DMS153 treated with DMSO at 0.1 percent for 48 hours (cell line): ENCODE measurements around the gene PSMD5.
"Not testable (repeated sequence)": the region's sequence is repeated elsewhere in the genome, so short reads cannot be mapped to it uniquely, and the experiment has no call there.

ENCODE experiments used
- DNase-seq: peaks from one replicate; lab custom pipeline; 2025; ENCODE audit not compliant: unreplicated experiment; lab: John Stamatoyannopoulos, UW

Gene PSMD5

GRCh38 chr9:120815075-120815474 is 27.6 kb downstream of the PSMD5 start:
- DNase-seq: no peak

GRCh38 chr9:120808931-120809330 is 33.8 kb downstream of the PSMD5 start:
- no peak for DNase-seq

GRCh38 chr9:120807607-120808379 is 34.9 kb downstream of the PSMD5 start:
- no peak for DNase-seq

GRCh38 chr9:120804784-120805363 is 37.8 kb downstream of the PSMD5 start:
- not testable (repeated sequence) for DNase-seq

- DNase-seq: no peak
Measured at GRCh38 chr9:120801441-120801840, 41.3 kb downstream of the PSMD5 start.

- DNase-seq: peak; percentile 72
Measured at GRCh38 chr9:120792898-120793765, 49.6 kb downstream of the PSMD5 start, which contains the start of gene FBXW2. Gene FBXW2, minus strand, starts transcription at chr9:120793416. Its CDS starts 5,158 bp downstream, at chr9:120788258.

- DNase-seq: no peak
Measured at GRCh38 chr9:120791161-120791560, 51.6 kb downstream of the PSMD5 start.

- DNase-seq: no peak
Measured at GRCh38 chr9:120787933-120788332, 54.8 kb downstream of the PSMD5 start.

GRCh38 chr9:120783602-120784047 is 59.1 kb downstream of the PSMD5 start:
- no peak for DNase-seq

GRCh38 chr9:120781236-120781635 is 61.5 kb downstream of the PSMD5 start:
- DNase-seq: no peak

- no peak for DNase-seq
Measured at GRCh38 chr9:120780367-120780766, 62.4 kb downstream of the PSMD5 start.

GRCh38 chr9:120779227-120779626 is 63.5 kb downstream of the PSMD5 start:
- no peak for DNase-seq

GRCh38 chr9:120778758-120779157 is 64.0 kb downstream of the PSMD5 start:
- no peak for DNase-seq

GRCh38 chr9:120777229-120777628 is 65.5 kb downstream of the PSMD5 start:
- DNase-seq: no peak

GRCh38 chr9:120776788-120777187 is 65.9 kb downstream of the PSMD5 start:
- no peak for DNase-seq

GRCh38 chr9:120775859-120776258 is 66.9 kb downstream of the PSMD5 start:
- DNase-seq: no peak

- DNase-seq: no peak
Measured at GRCh38 chr9:120774719-120775118, 68.0 kb downstream of the PSMD5 start.

- no peak for DNase-seq
Measured at GRCh38 chr9:120773256-120773655, 69.5 kb downstream of the PSMD5 start.

- no peak for DNase-seq
Measured at GRCh38 chr9:120770931-120771330, 71.8 kb downstream of the PSMD5 start.

GRCh38 chr9:120768886-120769285 is 73.8 kb downstream of the PSMD5 start:
- DNase-seq: no peak

- DNase-seq: no peak
Measured at GRCh38 chr9:120768247-120768646, 74.5 kb downstream of the PSMD5 start.

GRCh38 chr9:120767451-120767850 is 75.3 kb downstream of the PSMD5 start:
- DNase-seq: no peak
